ENCODE results near the gene RPA3.

- no peak for TF ChIP-seq REST (IDR thresholded peaks at IDR 0.05; ENCODE audit: low read depth)
- TF ChIP-seq TEAD4 (IDR thresholded peaks at IDR 0.05) = no peak
- no peak for TF ChIP-seq NFIC (IDR thresholded peaks at IDR 0.05)
- no peak for TF ChIP-seq RAD21 (IDR thresholded peaks at IDR 0.05; ENCODE audit: low read depth)
- TF ChIP-seq EP300 (IDR thresholded peaks at IDR 0.05; ENCODE audit: borderline replicate concordance) = no peak
- TF ChIP-seq, protein P1, sequence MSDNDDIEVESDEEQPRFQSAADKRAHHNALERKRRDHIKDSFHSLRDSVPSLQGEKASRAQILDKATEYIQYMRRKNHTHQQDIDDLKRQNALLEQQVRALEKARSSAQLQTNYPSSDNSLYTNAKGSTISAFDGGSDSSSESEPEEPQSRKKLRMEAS (IDR thresholded peaks at IDR 0.05) = no peak
Observed at GRCh38 chr7:7699970-7700369, 18.4 kb downstream of the RPA3 start.

Measured in Ishikawa (cell line).